Prostate gland (tissue), 2 donors: ENCODE results near the gene JAK1. TPM values are rescaled to one million over a fixed set of nuclear protein-coding genes. Genes with fewer than 3 reads are reported as not detected.
"Not testable (repeated sequence)": the region's sequence is repeated elsewhere in the genome, so short reads cannot be mapped to it uniquely, and the experiment has no call there.

Experiments
- DNase-seq: peaks from one replicate; pipeline ENCODE4 v3.0.0-alpha.2; 2019; ENCODE audit warnings: low spot score
- H3K27ac ChIP-seq, 2 donors: fragments of 200-600 bp; sonication (generic); 2 replicates each; pipeline ENCODE4 v1.5.1; 2017 to 2019
- H3K27me3 ChIP-seq: fragments of 200-600 bp; sonication (generic); replicated peaks from 2 replicates; pipeline ENCODE4 v1.5.1; 2019; ENCODE audit not compliant: insufficient read depth
- H3K36me3 ChIP-seq, 2 donors: fragments of 200-600 bp; sonication (generic); 1 replicate in 1 of 2; 2 replicates in 1 of 2; pipeline versions ENCODE4 v1.5.1 to v1.8.1; 2017 to 2019
- H3K4me1 ChIP-seq: fragments of 200-600 bp; sonication (generic); replicated peaks from 2 replicates; pipeline ENCODE4 v1.5.1; 2019
- H3K4me3 ChIP-seq, 2 donors: fragments of 200-600 bp; sonication (generic); 2 replicates each; pipeline ENCODE4 v1.5.1; 2017 to 2019
- H3K9me3 ChIP-seq: fragments of 200-600 bp; sonication (generic); 2 replicates; pipeline ENCODE4 v1.5.1; 2017
- CTCF ChIP-seq, 4 experiments: fragments of 200-600 bp in 2 of 4; fragments of 450-650 bp in 2 of 4; sonication (generic) in 2 of 4; IDR thresholded peaks; 1 replicate in 3 of 4; 2 replicates in 1 of 4; pipeline ENCODE4 v1.5.1; 2016 to 2019; ENCODE audit warnings: antibody characterized with exemption in 4 of 4, mild to moderate bottlenecking in 2 of 4, moderate library complexity in 2 of 4
- POLR2A ChIP-seq: fragments of 450-650 bp; IDR thresholded peaks from one replicate; pipeline ENCODE4 v1.6.1; 2016; ENCODE audit warnings: antibody characterized with exemption, mild to moderate bottlenecking
- POLR2AphosphoS5 ChIP-seq: sonication (generic); formaldehyde crosslinking; IDR thresholded peaks from one replicate; pipeline ENCODE4 v1.6.1; 2017; ENCODE audit warnings: antibody characterized with exemption
- WGBS: methylation state at CpG from one replicate; pipeline ENCODE4 v1.1.5; 2018; 5-methylcytosine and 5-hydroxymethylcytosine counted together
- intact Hi-C: fragments of 100-400 bp; cut with DNase I; formaldehyde crosslinking; loops from one replicate; pipeline ENCODE4 v1.14.2; 2022
- total RNA-seq, 2 donors: library from RNA; depleted of rRNA; stranded (reverse); fragments of >200 nt; gene quantifications; one replicate each; pipeline ENCODE4 v1.1.0, GENCODE V29; 2016

Gene JAK1
- total RNA-seq, 2 donors from 2014 or later, result 66.3 to 115 TPM

- H3K27me3 ChIP-seq, result no peaks in the 10 kb centered on the region
- no peaks in the 10 kb centered on the region for H3K4me1 ChIP-seq
- DNase-seq, result no peak
- TF ChIP-seq POLR2AphosphoS5 (no peak), POLR2A (no peak), CTCF (IDR thresholded peaks at IDR 0.05) (no peak)
- H3K4me3 ChIP-seq, result no peak overlapping the region
- WGBS, result 23% methylated on average over 2 of the region's 2 CpGs
- no peak overlapping the region for H3K27ac ChIP-seq
- no peaks in the 10 kb centered on the region for H3K36me3 ChIP-seq
- no peaks in the 10 kb centered on the region for H3K9me3 ChIP-seq
- intact Hi-C loops, result no loop called here
Measured at GRCh38 chr1:64922336-64922735, 44.0 kb downstream of the JAK1 start.

GRCh38 chr1:64921771-64922170, 44.6 kb downstream of the JAK1 start:
- DNase-seq, result no peak
- WGBS, result 87% methylated on average over 2 of the region's 2 CpGs
- Histone ChIP-seq H3K4me1 (no peaks in the 10 kb centered on the region), H3K9me3 (no peaks in the 10 kb centered on the region), H3K36me3 (no peaks in the 10 kb centered on the region), H3K27ac (no peak overlapping the region), H3K27me3 (no peaks in the 10 kb centered on the region), H3K4me3 (no peak overlapping the region)
- intact Hi-C loops, result no loop called here
- no peak for TF ChIP-seq POLR2A
- TF ChIP-seq POLR2AphosphoS5, result no peak
- TF ChIP-seq CTCF (IDR thresholded peaks at IDR 0.05), result no peak

DNA sequence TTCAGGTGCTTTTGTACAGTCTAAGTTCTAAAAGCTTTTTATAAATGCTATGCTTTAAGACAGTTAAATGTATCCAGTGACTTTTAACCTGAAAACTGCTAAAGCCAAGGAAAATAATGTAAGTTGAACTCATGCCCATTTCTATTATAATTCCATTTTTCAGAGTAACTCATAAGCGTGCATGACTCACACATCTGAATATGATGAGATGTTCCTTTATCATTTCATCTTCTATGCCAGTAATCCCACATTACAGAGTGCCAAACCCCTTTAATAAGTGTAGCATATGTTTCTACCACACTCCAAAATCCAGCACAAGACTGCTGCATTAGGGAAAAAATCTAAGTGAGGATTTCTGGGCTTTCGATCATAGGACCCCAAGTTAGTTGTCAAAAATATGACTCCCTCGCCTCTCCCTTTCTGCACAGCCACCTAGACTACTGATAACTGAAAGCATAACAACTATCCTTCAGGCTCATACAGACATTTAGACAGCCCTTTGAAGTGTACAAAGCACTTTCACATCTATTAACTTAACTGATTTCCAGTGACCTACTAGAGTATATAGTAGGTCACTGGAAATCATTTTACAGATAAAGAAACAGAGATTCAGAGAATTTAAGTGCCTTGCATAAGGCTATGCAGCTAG, 45.3 kb downstream of the JAK1 start:
- Histone ChIP-seq H3K36me3 (no peaks in the 10 kb centered on the region), H3K9me3 (no peaks in the 10 kb centered on the region), H3K27ac (no peak overlapping the region), H3K4me1 (no peaks in the 10 kb centered on the region), H3K27me3 (no peaks in the 10 kb centered on the region), H3K4me3 (no peak overlapping the region)
- TF ChIP-seq POLR2AphosphoS5, result no peak
- TF ChIP-seq CTCF (IDR thresholded peaks at IDR 0.05), result no peak
- TF ChIP-seq POLR2A, result no peak
- intact Hi-C loops, result no loop called here
- 70% methylated on average over 3 of the region's 3 CpGs for WGBS
- DNase-seq, result no peak

- H3K27ac ChIP-seq, H3K4me3 ChIP-seq, H3K36me3 ChIP-seq, H3K27me3 ChIP-seq, intact Hi-C loops, DNase-seq, H3K9me3 ChIP-seq, H3K4me1 ChIP-seq: not testable (repeated sequence)
- WGBS, result 97% methylated on average over 7 of the region's 7 CpGs
Measured at GRCh38 chr1:64919120-64919519, 47.2 kb downstream of the JAK1 start.

DNA sequence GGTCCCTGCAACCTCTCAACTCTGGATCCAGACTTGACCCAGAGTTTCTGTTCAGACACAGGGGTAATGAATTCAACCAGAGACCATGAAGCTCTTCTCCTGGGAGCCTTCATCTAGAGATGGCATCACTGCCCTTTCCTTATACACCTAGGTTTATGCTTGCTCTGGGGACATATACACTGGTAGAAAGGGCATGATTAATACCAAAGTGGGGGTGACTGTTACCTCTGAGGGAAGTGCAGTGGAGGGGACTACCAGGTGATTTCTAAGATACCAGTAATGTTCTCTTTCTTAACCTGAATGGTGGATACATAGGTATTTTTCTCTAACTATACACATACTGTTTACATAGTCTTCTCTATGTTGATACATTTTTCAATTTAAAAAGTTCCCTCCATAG, 48.4 kb downstream of the JAK1 start:
- Histone ChIP-seq H3K27me3 (no peaks in the 10 kb centered on the region), H3K36me3 (no peaks in the 10 kb centered on the region), H3K4me1 (no peaks in the 10 kb centered on the region), H3K27ac (no peak overlapping the region), H3K4me3 (no peak overlapping the region), H3K9me3 (no peaks in the 10 kb centered on the region)
- TF ChIP-seq POLR2A (no peak), CTCF (IDR thresholded peaks at IDR 0.05) (no peak), POLR2AphosphoS5 (no peak)
- intact Hi-C loops, result no loop called here
- DNase-seq, result no peak
